HL-60 (cell line): ENCODE results near the gene LRCH2.

Source experiments
- CTCF ChIP-seq: IDR thresholded peaks from one replicate; pipeline ENCODE4 v1.5.1; 2011; ENCODE audit warnings: low read length, control low read depth, inconsistent platforms; ENCODE audit not compliant: insufficient read depth
- GABPA ChIP-seq: IDR thresholded peaks from 2 replicates; pipeline ENCODE4 v1.6.1; 2012; ENCODE audit warnings: low read depth
- POLR2AphosphoS5 ChIP-seq: IDR thresholded peaks from 2 replicates; pipeline ENCODE4 v1.6.1; 2012; ENCODE audit warnings: low read depth
- REST ChIP-seq: IDR thresholded peaks from 2 replicates; pipeline ENCODE4 v1.6.1; 2012; ENCODE audit warnings: low read depth; ENCODE audit not compliant: insufficient replicate concordance
- SPI1 ChIP-seq: IDR thresholded peaks from 2 replicates; pipeline ENCODE4 v1.6.1; 2012; ENCODE audit warnings: low read depth, mild to moderate bottlenecking, borderline replicate concordance

- TF ChIP-seq CTCF (no peak), REST (no peak), POLR2AphosphoS5 (no peak), GABPA (no peak), SPI1 (no peak)
Measured at GRCh38 chrX:115134382-115134781, 99.5 kb downstream of the LRCH2 start.
